ENCODE results near the gene RPL15.

Gene RPL15

GRCh38 chr3:23944861-23945662 is 28.1 kb downstream of the RPL15 start, which contains the start of gene NR1D2:
NR1D2 (plus strand) TSS chr3:23945286; CDS start chr3:23945579, 293 bp downstream.
- DNase-seq (ENCODE audit: low read depth in 1 of 2, low spot score in 1 of 2): peak; percentile 73 to 85
- in situ Hi-C loops (cut with HindIII; ENCODE audit: low pct_unique_long_range_greater_than_20kb, low sequenced_read_pairs): no loop called here
- no peak for TF ChIP-seq JUND (IDR thresholded peaks at IDR 0.05; ENCODE audit: low read depth)

GRCh38 chr3:23945663-23945912 is 28.7 kb downstream of the RPL15 start:
- no peak for TF ChIP-seq JUND (IDR thresholded peaks at IDR 0.05; ENCODE audit: low read depth)
- DNase-seq (ENCODE audit: low read depth in 1 of 2, low spot score in 1 of 2): no peak
- in situ Hi-C loops (cut with HindIII; ENCODE audit: low pct_unique_long_range_greater_than_20kb, low sequenced_read_pairs): no loop called here

- peak; percentile 94 to 98 for DNase-seq (ENCODE audit: low read depth in 1 of 2, low spot score in 1 of 2)
- in situ Hi-C loops (cut with HindIII; ENCODE audit: low pct_unique_long_range_greater_than_20kb, low sequenced_read_pairs): no loop called here
- TF ChIP-seq JUND (IDR thresholded peaks at IDR 0.05; ENCODE audit: low read depth): no peak
Observed at GRCh38 chr3:23945913-23946687, 29.2 kb downstream of the RPL15 start.

- in situ Hi-C loops (cut with HindIII; ENCODE audit: low pct_unique_long_range_greater_than_20kb, low sequenced_read_pairs): no loop called here
- TF ChIP-seq JUND (IDR thresholded peaks at IDR 0.05; ENCODE audit: low read depth): no peak
- DNase-seq (ENCODE audit: low read depth in 1 of 2, low spot score in 1 of 2): no peak
Observed at GRCh38 chr3:23948761-23949160, 31.8 kb downstream of the RPL15 start.

GRCh38 chr3:23949784-23950183 is 32.9 kb downstream of the RPL15 start:
- in situ Hi-C loops (cut with HindIII; ENCODE audit: low pct_unique_long_range_greater_than_20kb, low sequenced_read_pairs): no loop called here
- DNase-seq (ENCODE audit: low read depth in 1 of 2, low spot score in 1 of 2): peak in 1 of 2 experiments; percentile 46
- no peak for TF ChIP-seq JUND (IDR thresholded peaks at IDR 0.05; ENCODE audit: low read depth)

- in situ Hi-C loops (cut with HindIII; ENCODE audit: low pct_unique_long_range_greater_than_20kb, low sequenced_read_pairs): no loop called here
- no peak for TF ChIP-seq JUND (IDR thresholded peaks at IDR 0.05; ENCODE audit: low read depth)
- no peak for DNase-seq (ENCODE audit: low read depth in 1 of 2, low spot score in 1 of 2)
Observed at GRCh38 chr3:23950293-23950692, 33.4 kb downstream of the RPL15 start.

- in situ Hi-C loops (cut with HindIII; ENCODE audit: low pct_unique_long_range_greater_than_20kb, low sequenced_read_pairs): no loop called here
- no peak for DNase-seq (ENCODE audit: low read depth in 1 of 2, low spot score in 1 of 2)
- TF ChIP-seq JUND (IDR thresholded peaks at IDR 0.05; ENCODE audit: low read depth): no peak
Observed at GRCh38 chr3:23952646-23953045, 35.7 kb downstream of the RPL15 start.

- no peak for TF ChIP-seq JUND (IDR thresholded peaks at IDR 0.05; ENCODE audit: low read depth)
- in situ Hi-C loops (cut with HindIII; ENCODE audit: low pct_unique_long_range_greater_than_20kb, low sequenced_read_pairs): no loop called here
- DNase-seq (ENCODE audit: low read depth in 1 of 2, low spot score in 1 of 2): no peak
Observed at GRCh38 chr3:23953523-23953922, 36.6 kb downstream of the RPL15 start.

GRCh38 chr3:23954144-23954543 is 37.2 kb downstream of the RPL15 start:
- in situ Hi-C loops (cut with HindIII; ENCODE audit: low pct_unique_long_range_greater_than_20kb, low sequenced_read_pairs): no loop called here
- no peak for DNase-seq (ENCODE audit: low read depth in 1 of 2, low spot score in 1 of 2)
- TF ChIP-seq JUND (IDR thresholded peaks at IDR 0.05; ENCODE audit: low read depth): no peak

GRCh38 chr3:23956701-23957100 is 39.8 kb downstream of the RPL15 start:
- DNase-seq (ENCODE audit: low read depth in 1 of 2, low spot score in 1 of 2): no peak
- in situ Hi-C loops (cut with HindIII; ENCODE audit: low pct_unique_long_range_greater_than_20kb, low sequenced_read_pairs): no loop called here
- TF ChIP-seq JUND (IDR thresholded peaks at IDR 0.05; ENCODE audit: low read depth): no peak

- in situ Hi-C loops (cut with HindIII; ENCODE audit: low pct_unique_long_range_greater_than_20kb, low sequenced_read_pairs): no loop called here
- TF ChIP-seq JUND (IDR thresholded peaks at IDR 0.05; ENCODE audit: low read depth): 0 out of 2 replicates have a peak, but pooled peaks have one; percentile 27
- peak; percentile 28 to 54 for DNase-seq (ENCODE audit: low read depth in 1 of 2, low spot score in 1 of 2)
Observed at GRCh38 chr3:23959135-23959900, 42.4 kb downstream of the RPL15 start.

- in situ Hi-C loops (cut with HindIII; ENCODE audit: low pct_unique_long_range_greater_than_20kb, low sequenced_read_pairs): no loop called here
- DNase-seq (ENCODE audit: low read depth in 1 of 2, low spot score in 1 of 2): no peak
- TF ChIP-seq JUND (IDR thresholded peaks at IDR 0.05; ENCODE audit: low read depth): no peak
Observed at GRCh38 chr3:23960649-23961048, 43.7 kb downstream of the RPL15 start.

GRCh38 chr3:23961066-23961465 is 44.1 kb downstream of the RPL15 start:
- in situ Hi-C loops (cut with HindIII; ENCODE audit: low pct_unique_long_range_greater_than_20kb, low sequenced_read_pairs): no loop called here
- no peak for TF ChIP-seq JUND (IDR thresholded peaks at IDR 0.05; ENCODE audit: low read depth)

More at GRCh38 chr3:23961066-23961465, 44.1 kb downstream of the RPL15 start:
- DNase-seq (ENCODE audit: low read depth in 1 of 2, low spot score in 1 of 2): no peak
